ENCODE results near the gene GID4. TPM values are rescaled to one million over a fixed set of nuclear protein-coding genes. Genes with fewer than 3 reads are reported as not detected.

GID4 gene
- total and polyA plus RNA-seq, 9 of the 15 experiments (the other 6 are each of a cell fraction or from before 2014, with no cell fraction given) = 1.2 to 6.4 (median 3.7) TPM

DNA sequence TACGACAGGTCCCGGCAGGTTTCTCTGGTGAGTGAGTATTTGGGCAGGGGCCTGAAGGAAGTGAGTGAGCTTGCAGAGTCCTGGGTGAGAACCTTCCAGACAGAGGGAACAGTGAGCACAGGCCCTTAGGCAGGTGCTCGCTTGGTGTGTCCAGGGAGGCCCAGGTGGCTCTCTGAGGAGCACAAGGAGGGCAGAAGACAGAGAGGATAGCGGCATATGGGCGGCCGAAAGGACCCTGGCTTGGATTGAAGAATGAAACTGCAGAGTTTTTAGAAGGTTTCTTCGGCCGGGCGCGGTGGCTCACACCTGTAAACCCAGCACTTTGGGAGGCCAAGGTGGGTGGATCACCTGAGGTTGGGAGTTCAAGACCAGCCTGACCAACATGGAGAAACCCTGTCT is 55.2 kb downstream of the GID4 start (continued):
- TF ChIP-seq GTF2F1 (IDR thresholded peaks at IDR 0.05; ENCODE audit: low read depth, low read length) (no peak), SMAD3 (CRISPR knock-in tag; conservative IDR thresholded peaks at IDR 0.05) (no peak), CHCHD3 (CRISPR knock-in tag; IDR thresholded peaks at IDR 0.05) (no peak), CBX1 (IDR thresholded peaks at IDR 0.05; ENCODE audit: low read depth) (no peak), MXI1 (IDR thresholded peaks at IDR 0.05; ENCODE audit: low read depth, low read length) (no peak)
- TF ChIP-seq, protein P1, sequence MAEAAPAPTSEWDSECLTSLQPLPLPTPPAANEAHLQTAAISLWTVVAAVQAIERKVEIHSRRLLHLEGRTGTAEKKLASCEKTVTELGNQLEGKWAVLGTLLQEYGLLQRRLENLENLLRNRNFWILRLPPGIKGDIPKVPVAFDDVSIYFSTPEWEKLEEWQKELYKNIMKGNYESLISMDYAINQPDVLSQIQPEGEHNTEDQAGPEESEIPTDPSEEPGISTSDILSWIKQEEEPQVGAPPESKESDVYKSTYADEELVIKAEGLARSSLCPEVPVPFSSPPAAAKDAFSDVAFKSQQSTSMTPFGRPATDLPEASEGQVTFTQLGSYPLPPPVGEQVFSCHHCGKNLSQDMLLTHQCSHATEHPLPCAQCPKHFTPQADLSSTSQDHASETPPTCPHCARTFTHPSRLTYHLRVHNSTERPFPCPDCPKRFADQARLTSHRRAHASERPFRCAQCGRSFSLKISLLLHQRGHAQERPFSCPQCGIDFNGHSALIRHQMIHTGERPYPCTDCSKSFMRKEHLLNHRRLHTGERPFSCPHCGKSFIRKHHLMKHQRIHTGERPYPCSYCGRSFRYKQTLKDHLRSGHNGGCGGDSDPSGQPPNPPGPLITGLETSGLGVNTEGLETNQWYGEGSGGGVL (CRISPR knock-in tag; IDR thresholded peaks at IDR 0.05) = no peak
- TF ChIP-seq, protein P2, sequence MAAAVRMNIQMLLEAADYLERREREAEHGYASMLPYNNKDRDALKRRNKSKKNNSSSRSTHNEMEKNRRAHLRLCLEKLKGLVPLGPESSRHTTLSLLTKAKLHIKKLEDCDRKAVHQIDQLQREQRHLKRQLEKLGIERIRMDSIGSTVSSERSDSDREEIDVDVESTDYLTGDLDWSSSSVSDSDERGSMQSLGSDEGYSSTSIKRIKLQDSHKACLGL (CRISPR knock-in tag; IDR thresholded peaks at IDR 0.05; ENCODE audit: borderline replicate concordance, poor library complexity, severe bottlenecking) = no peak
- TF ChIP-seq, protein P3, sequence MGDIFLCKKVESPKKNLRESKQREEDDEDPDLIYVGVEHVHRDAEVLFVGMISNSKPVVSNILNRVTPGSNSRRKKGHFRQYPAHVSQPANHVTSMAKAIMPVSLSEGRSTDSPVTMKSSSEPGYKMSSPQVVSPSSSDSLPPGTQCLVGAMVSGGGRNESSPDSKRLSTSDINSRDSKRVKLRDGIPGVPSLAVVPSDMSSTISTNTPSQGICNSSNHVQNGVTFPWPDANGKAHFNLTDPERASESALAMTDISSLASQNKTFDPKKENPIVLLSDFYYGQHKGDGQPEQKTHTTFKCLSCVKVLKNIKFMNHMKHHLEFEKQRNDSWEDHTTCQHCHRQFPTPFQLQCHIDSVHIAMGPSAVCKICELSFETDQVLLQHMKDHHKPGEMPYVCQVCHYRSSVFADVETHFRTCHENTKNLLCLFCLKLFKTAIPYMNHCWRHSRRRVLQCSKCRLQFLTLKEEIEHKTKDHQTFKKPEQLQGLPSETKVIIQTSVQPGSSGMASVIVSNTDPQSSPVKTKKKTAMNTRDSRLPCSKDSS (IDR thresholded peaks at IDR 0.05; ENCODE audit: low read depth, partially characterized antibody) = no peak
- TF ChIP-seq, protein P4, sequence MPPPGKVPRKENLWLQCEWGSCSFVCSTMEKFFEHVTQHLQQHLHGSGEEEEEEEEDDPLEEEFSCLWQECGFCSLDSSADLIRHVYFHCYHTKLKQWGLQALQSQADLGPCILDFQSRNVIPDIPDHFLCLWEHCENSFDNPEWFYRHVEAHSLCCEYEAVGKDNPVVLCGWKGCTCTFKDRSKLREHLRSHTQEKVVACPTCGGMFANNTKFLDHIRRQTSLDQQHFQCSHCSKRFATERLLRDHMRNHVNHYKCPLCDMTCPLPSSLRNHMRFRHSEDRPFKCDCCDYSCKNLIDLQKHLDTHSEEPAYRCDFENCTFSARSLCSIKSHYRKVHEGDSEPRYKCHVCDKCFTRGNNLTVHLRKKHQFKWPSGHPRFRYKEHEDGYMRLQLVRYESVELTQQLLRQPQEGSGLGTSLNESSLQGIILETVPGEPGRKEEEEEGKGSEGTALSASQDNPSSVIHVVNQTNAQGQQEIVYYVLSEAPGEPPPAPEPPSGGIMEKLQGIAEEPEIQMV (tag; conservative IDR thresholded peaks at IDR 0.05; ENCODE audit: low read depth) = no peak
